B cell (primary cell): ENCODE data around the gene IRF2BPL. TPM values are rescaled to one million over a fixed set of nuclear protein-coding genes. Genes with fewer than 3 reads are reported as not detected.

Experiments used
- ATAC-seq: fragments of 200-7000 bp; cut with Tn5 transposase; one replicate; pipeline ENCODE4 v1.10.0; 2021; ENCODE audit warnings: low read depth, mild to moderate bottlenecking, moderate number of reproducible peaks, moderate library complexity
- CTCF ChIA-PET: fragments of 350-600 bp; sonication (Branson Sonifier 250); formaldehyde crosslinking; loops from one replicate; lab custom pipeline; 2021; ENCODE audit warnings: antibody characterized with exemption, inconsistent platforms; lab: Charles Lee
- POLR2A ChIA-PET: fragments of 350-600 bp; sonication (Branson Sonifier 250); formaldehyde crosslinking; loops from one replicate; lab custom pipeline; 2021; ENCODE audit warnings: antibody characterized with exemption; lab: Charles Lee
- DNase-seq: peaks from one replicate; pipeline ENCODE4 v3.0.0; 2013
- H2AFZ ChIP-seq: 2 replicates; pipeline ENCODE4 v1.6.1; 2012; ENCODE audit warnings: mild to moderate bottlenecking, low read depth, low read length; ENCODE audit not compliant: insufficient read depth, poor library complexity, severe bottlenecking
- H3K27ac ChIP-seq, 2 donors: 1 replicate in 1 of 2; 2 replicates in 1 of 2; pipeline ENCODE4 v1.5.1; 2012 to 2013; ENCODE audit warnings: low read length in 2 of 2, mild to moderate bottlenecking in 2 of 2, moderate library complexity in 1 of 2
- H3K27me3 ChIP-seq, 4 experiments: fragments of 200-600 bp in 1 of 4; sonication (generic) in 1 of 4; replicated peaks in 1 of 4; 1 replicate in 2 of 4; 2 replicates in 2 of 4; pipeline versions ENCODE4 v1.6.1 to v1.7.0; 2013 to 2016; ENCODE audit warnings: low read length in 3 of 4, mild to moderate bottlenecking in 2 of 4, mixed read lengths in 1 of 4, moderate library complexity in 1 of 4; ENCODE audit not compliant: insufficient read depth in 4 of 4, control insufficient read depth in 3 of 4; ENCODE audit errors: control extremely low read depth in 1 of 4
- H3K36me3 ChIP-seq, 2 experiments: replicated peaks in 1 of 2; 1 replicate in 1 of 2; 2 replicates in 1 of 2; pipeline versions ENCODE4 v1.6.1 to v1.7.1; 2013; ENCODE audit warnings: low read length in 1 of 2; ENCODE audit not compliant: insufficient read depth in 2 of 2, control insufficient read depth in 1 of 2; ENCODE audit errors: control extremely low read depth in 1 of 2, extremely low read depth in 1 of 2
- H3K4me1 ChIP-seq, 2 donors: fragments of 200-600 bp in 1 of 2; sonication (generic) in 1 of 2; 1 replicate in 1 of 2; 2 replicates in 1 of 2; pipeline versions ENCODE4 v1.5.1 to v1.6.1; 2013 to 2017; ENCODE audit warnings: low read length in 2 of 2; ENCODE audit not compliant: control insufficient read depth in 2 of 2, insufficient read depth in 2 of 2
- H3K4me2 ChIP-seq: replicated peaks from 2 replicates; pipeline ENCODE3; 2012; ENCODE audit warnings: mild to moderate bottlenecking, low read depth, low read length; ENCODE audit not compliant: poor library complexity, severe bottlenecking
- H3K4me3 ChIP-seq, 5 experiments: fragments of 200-600 bp in 1 of 5; sonication (generic) in 1 of 5; 1 replicate in 3 of 5; 2 replicates in 2 of 5; pipeline versions ENCODE4 v1.5.1 to v1.7.0; 2011 to 2016; ENCODE audit warnings: low read length in 4 of 5, mild to moderate bottlenecking in 4 of 5, low read depth in 2 of 5, control low read depth in 1 of 5, moderate library complexity in 1 of 5; ENCODE audit not compliant: insufficient read depth in 1 of 5; ENCODE audit errors: control extremely low read depth in 1 of 5, extremely low read depth in 1 of 5
- H3K79me2 ChIP-seq: fragments of 200-600 bp; sonication (generic); one replicate; pipeline ENCODE4 v1.6.0; 2016; ENCODE audit warnings: low read length; ENCODE audit not compliant: control insufficient read depth, insufficient read depth
- H3K9ac ChIP-seq: fragments of 200-600 bp; sonication (generic); 2 replicates; pipeline ENCODE4 v1.6.1; 2017; ENCODE audit warnings: mild to moderate bottlenecking, low read length, moderate library complexity
- H3K9me3 ChIP-seq, 3 donors: one replicate each; pipeline versions ENCODE4 v1.6.1 to v1.7.1; 2013; ENCODE audit warnings: low read length in 2 of 3; ENCODE audit not compliant: control insufficient read depth in 2 of 3, insufficient read depth in 1 of 3; ENCODE audit errors: control extremely low read depth in 1 of 3
- H4K20me1 ChIP-seq: 2 replicates; pipeline ENCODE4 v1.6.0; 2012; ENCODE audit warnings: mild to moderate bottlenecking, low read length; ENCODE audit not compliant: insufficient read depth, control insufficient read depth, poor library complexity, severe bottlenecking
- H3K27ac Mint-ChIP-seq: one replicate; pipeline ENCODE4 v1.8.0; 2021; ENCODE audit warnings: mixed read lengths
- H3K27me3 Mint-ChIP-seq: one replicate; pipeline ENCODE4 v1.8.0; 2021; ENCODE audit warnings: mixed read lengths
- H3K4me1 Mint-ChIP-seq: one replicate; pipeline ENCODE4 v1.8.0; 2021; ENCODE audit warnings: mixed read lengths
- H3K4me3 Mint-ChIP-seq: one replicate; pipeline ENCODE4 v1.8.0; 2021; ENCODE audit warnings: mixed read lengths
- H3K9me3 Mint-ChIP-seq: one replicate; pipeline ENCODE4 v1.8.0; 2022; ENCODE audit warnings: mixed read lengths; ENCODE audit not compliant: insufficient read depth
- CTCF ChIP-seq: fragments of 200-600 bp; IDR thresholded peaks from one replicate; pipeline ENCODE4 v1.8.0; 2022; ENCODE audit warnings: antibody characterized with exemption, mild to moderate bottlenecking
- EZH2 ChIP-seq: IDR thresholded peaks from 2 replicates; pipeline ENCODE4 v1.6.1; 2012; ENCODE audit warnings: borderline replicate concordance, low read depth, mild to moderate bottlenecking, moderate library complexity, low read length; ENCODE audit not compliant: insufficient read depth, poor library complexity, severe bottlenecking
- WGBS: methylation state at CpG from one replicate; pipeline ENCODE4 v1.1.5; 2013; ENCODE audit warnings: missing lambda C conversion rate; ENCODE audit not compliant: insufficient coverage; 5-methylcytosine and 5-hydroxymethylcytosine counted together
- intact Hi-C: fragments of 100-400 bp; cut with micrococcal nuclease; formaldehyde crosslinking; loops from one replicate; pipeline ENCODE4 v1.10.0; 2022
- polyA plus RNA-seq: library from polyadenylated mRNA; depleted of rRNA; stranded (reverse); fragments of >200 nt; gene quantifications from 2 replicates; pipeline ENCODE4 v1.2.3, GENCODE V29; 2012
- total RNA-seq, 2 donors: library from RNA; stranded (reverse); fragments of 120-200 nt in 1 of 2; gene quantifications; 1 replicate in 1 of 2; 2 replicates in 1 of 2; pipeline versions ENCODE4 v1.2.3 to v1.2.4, GENCODE V29; 2013 to 2022

The IRF2BPL gene
- total and polyA plus RNA-seq, 2 donors (not counting 1 experiment from before 2014, with no cell fraction given): 27.9 to 34.0 TPM

GRCh38 chr14:77067632-77068516, 39.4 kb upstream of the IRF2BPL start:
- no peak overlapping the region for H3K27ac ChIP-seq
- H4K20me1 ChIP-seq: no peaks in the 10 kb centered on the region
- no peak for TF ChIP-seq EZH2
- peak; percentile 76 for TF ChIP-seq CTCF
- CTCF ChIA-PET: interaction anchor here (0.7 to 17.0 kb wide), 30 partner anchors 8 to 663 kb away, joined by 3 to 489 read pairs (median 4); partner anchors contain the start of genes IRF2BPL and ZDHHC22
- intact Hi-C loops: loop anchor here (1.0 kb wide), 2 partner anchors 15 to 155 kb away; no protein-coding TSS in a partner anchor
- H3K9ac ChIP-seq: no peak overlapping the region
- Mint-ChIP-seq H3K9me3 (no peaks in the 10 kb centered on the region), H3K4me3 (no peak overlapping the region), H3K27me3 (no peaks in the 10 kb centered on the region), H3K4me1 (peaks cover 24% of the 10 kb centered on the region), H3K27ac (no peak overlapping the region)
- peaks cover 0 to 22% (median 3%) of the 10 kb centered on the region in 4 experiments for H3K27me3 ChIP-seq
- H3K9me3 ChIP-seq: no peaks in the 10 kb centered on the region
- POLR2A ChIA-PET: no interaction called here
- 58% methylated on average over 8 of the region's 11 CpGs for WGBS
- no peak overlapping the region for H3K4me2 ChIP-seq
- H3K79me2 ChIP-seq: no peaks in the 10 kb centered on the region
- no peak overlapping the region for H3K4me3 ChIP-seq
- H2AFZ ChIP-seq: no peak overlapping the region
- peak; percentile 66 for ATAC-seq
- peak; percentile 69 for DNase-seq
- H3K36me3 ChIP-seq: no peaks in the 10 kb centered on the region
- H3K4me1 ChIP-seq: peaks cover 22 to 32% of the 10 kb centered on the region in 2 donors
